WTC11 (cell line): ENCODE results near the gene TMEM156. TPM values are rescaled to one million over a fixed set of nuclear protein-coding genes. Genes with fewer than 3 reads are reported as not detected.

Experiments used
- ATAC-seq: fragments of 200-7000 bp; cut with Tn5 transposase; 2 replicates; pipeline ENCODE4 v1.10.0; 2021; ENCODE audit warnings: mild to moderate bottlenecking, moderate library complexity
- CTCF ChIA-PET: fragments of 300-600 bp; sonication (Branson Sonifier 250); formaldehyde crosslinking; loops from one replicate; lab custom pipeline; 2021; ENCODE audit warnings: antibody characterized with exemption; lab: Charles Lee
- POLR2A ChIA-PET: fragments of 350-600 bp; sonication (Branson Sonifier 250); formaldehyde crosslinking; loops from one replicate; lab custom pipeline; 2021; ENCODE audit warnings: antibody characterized with exemption; lab: Charles Lee
- DNase-seq: peaks from one replicate; pipeline ENCODE4 v3.0.0; 2021; ENCODE audit warnings: low spot score
- H3K27ac Mint-ChIP-seq: 2 replicates; pipeline ENCODE4 v1.8.0; 2021; ENCODE audit warnings: mixed read lengths
- H3K27me3 Mint-ChIP-seq: 2 replicates; pipeline ENCODE4 v1.8.0; 2021; ENCODE audit warnings: low read depth, mild to moderate bottlenecking, moderate library complexity, mixed read lengths
- H3K36me3 Mint-ChIP-seq: 2 replicates; pipeline ENCODE4 v1.8.0; 2021; ENCODE audit warnings: mixed read lengths
- H3K4me1 Mint-ChIP-seq: 2 replicates; pipeline ENCODE4 v1.8.0; 2022; ENCODE audit warnings: mixed read lengths
- H3K4me3 Mint-ChIP-seq: 2 replicates; pipeline ENCODE4 v1.8.0; 2021; ENCODE audit warnings: mild to moderate bottlenecking, moderate library complexity, mixed read lengths
- H3K9me3 Mint-ChIP-seq: 2 replicates; pipeline ENCODE4 v1.8.0; 2021; ENCODE audit warnings: mixed read lengths
- ARID4B ChIP-seq: sonication (generic); formaldehyde crosslinking; IDR thresholded peaks from 2 replicates; pipeline ENCODE4 v1.8.0; 2023; ENCODE audit warnings: missing genetic modification reagents, mild to moderate bottlenecking, borderline replicate concordance
- ATF1 ChIP-seq: sonication (generic); formaldehyde crosslinking; IDR thresholded peaks from 2 replicates; pipeline ENCODE4 v1.8.1; 2023; ENCODE audit warnings: mild to moderate bottlenecking, moderate library complexity, missing genetic modification reagents
- ATF2 ChIP-seq: sonication (generic); formaldehyde crosslinking; IDR thresholded peaks from 2 replicates; pipeline ENCODE4 v1.8.1; 2022; ENCODE audit warnings: low read depth, missing genetic modification reagents, borderline replicate concordance
- FOXJ3 ChIP-seq: sonication (generic); formaldehyde crosslinking; IDR thresholded peaks from 2 replicates; pipeline ENCODE4 v1.9.0; 2021; ENCODE audit warnings: missing genetic modification reagents, mild to moderate bottlenecking, borderline replicate concordance
- GABPB1 ChIP-seq: sonication (generic); formaldehyde crosslinking; IDR thresholded peaks from 2 replicates; pipeline ENCODE4 v1.8.1; 2023; ENCODE audit warnings: mild to moderate bottlenecking, missing genetic modification reagents
- HMGA2 ChIP-seq: fragments of 250-450 bp; sonication (Bioruptor Pico); IDR thresholded peaks from 2 replicates; pipeline ENCODE4 v1.4.0; 2021; ENCODE audit warnings: mild to moderate bottlenecking, moderate library complexity
- IRF2 ChIP-seq: sonication (generic); formaldehyde crosslinking; IDR thresholded peaks from 2 replicates; pipeline ENCODE4 v1.8.0; 2022; ENCODE audit warnings: low read depth, missing genetic modification reagents, borderline replicate concordance
- JAZF1 ChIP-seq: fragments of 250-450 bp; sonication (Bioruptor Pico); IDR thresholded peaks from 2 replicates; pipeline ENCODE4 v1.9.0; 2021; ENCODE audit warnings: moderate library complexity, mild to moderate bottlenecking, inconsistent platforms
- KAT7 ChIP-seq: sonication (generic); formaldehyde crosslinking; IDR thresholded peaks from 2 replicates; pipeline ENCODE4 v1.8.1; 2023; ENCODE audit warnings: missing genetic modification reagents, mild to moderate bottlenecking, borderline replicate concordance
- NFE2L1 ChIP-seq: sonication (generic); formaldehyde crosslinking; IDR thresholded peaks from 2 replicates; pipeline ENCODE4 v1.8.1; 2023; ENCODE audit warnings: missing genetic modification reagents
- NR3C1 ChIP-seq: sonication (generic); formaldehyde crosslinking; conservative IDR thresholded peaks from 2 replicates; pipeline ENCODE4 v1.8.1; 2023; ENCODE audit warnings: low read depth, mild to moderate bottlenecking, missing genetic modification reagents
- PRDM15 ChIP-seq: sonication (generic); formaldehyde crosslinking; IDR thresholded peaks from 2 replicates; pipeline ENCODE4 v1.8.0; 2022; ENCODE audit warnings: missing genetic modification reagents
- PRRX2 ChIP-seq: fragments of 250-450 bp; sonication (Bioruptor Pico); IDR thresholded peaks from 2 replicates; pipeline ENCODE4 v1.8.0; 2021; ENCODE audit warnings: mild to moderate bottlenecking
- RORB ChIP-seq: fragments of 250-450 bp; sonication (Bioruptor Pico); IDR thresholded peaks from 2 replicates; pipeline ENCODE4 v1.9.0; 2021; ENCODE audit warnings: mild to moderate bottlenecking
- ZNF219 ChIP-seq: sonication (generic); formaldehyde crosslinking; IDR thresholded peaks from 2 replicates; pipeline ENCODE4 v1.8.0; 2023; ENCODE audit warnings: missing genetic modification reagents, mild to moderate bottlenecking, borderline replicate concordance
- ZNF317 ChIP-seq: sonication (generic); formaldehyde crosslinking; IDR thresholded peaks from 2 replicates; pipeline ENCODE4 v1.8.1; 2023; ENCODE audit warnings: low read depth, mild to moderate bottlenecking, moderate library complexity, missing genetic modification reagents, borderline replicate concordance
- ZNF396 ChIP-seq: fragments of 250-450 bp; sonication (Bioruptor Pico); IDR thresholded peaks from 2 replicates; pipeline ENCODE4 v1.8.0; 2021; ENCODE audit warnings: mild to moderate bottlenecking, moderate library complexity, borderline replicate concordance
- total RNA-seq: library from RNA; stranded (reverse); gene quantifications from 3 replicates; pipeline ENCODE4 v1.2.3, GENCODE V29; 2021
- TF ChIP-seq, protein P1 (sequence below): fragments of 250-450 bp; sonication (Bioruptor Pico); IDR thresholded peaks from 2 replicates; pipeline ENCODE4 v1.8.0; 2021; ENCODE audit warnings: mild to moderate bottlenecking
- TF ChIP-seq, protein P2 (sequence below): fragments of 250-450 bp; sonication (Bioruptor Pico); IDR thresholded peaks from 2 replicates; pipeline ENCODE4 v1.9.0; 2021; ENCODE audit warnings: mild to moderate bottlenecking

Gene TMEM156
- total RNA-seq, 1 experiment from 2014 or later = 0.24 TPM

GRCh38 chr4:39068907-39069306 lies 36.7 kb upstream of the TMEM156 start:
- Mint-ChIP-seq H3K36me3 (no peaks in the 10 kb centered on the region), H3K27me3 (no peaks in the 10 kb centered on the region), H3K27ac (no peak overlapping the region), H3K9me3 (no peaks in the 10 kb centered on the region), H3K4me1 (peaks cover 13% of the 10 kb centered on the region), H3K4me3 (no peak overlapping the region)
- CTCF ChIA-PET = no interaction called here
- TF ChIP-seq IRF2 (CRISPR knock-in tag) (no peak), JAZF1 (no peak), KAT7 (no peak), HMGA2 (CRISPR knock-in tag) (no peak), FOXJ3 (CRISPR knock-in tag) (no peak), ZNF219 (no peak), RORB (CRISPR knock-in tag) (no peak), PRRX2 (CRISPR knock-in tag) (no peak), NR3C1 (no peak), ATF1 (no peak)
- POLR2A ChIA-PET = no interaction called here
- DNase-seq = no peak
- no peak for ATAC-seq

DNA sequence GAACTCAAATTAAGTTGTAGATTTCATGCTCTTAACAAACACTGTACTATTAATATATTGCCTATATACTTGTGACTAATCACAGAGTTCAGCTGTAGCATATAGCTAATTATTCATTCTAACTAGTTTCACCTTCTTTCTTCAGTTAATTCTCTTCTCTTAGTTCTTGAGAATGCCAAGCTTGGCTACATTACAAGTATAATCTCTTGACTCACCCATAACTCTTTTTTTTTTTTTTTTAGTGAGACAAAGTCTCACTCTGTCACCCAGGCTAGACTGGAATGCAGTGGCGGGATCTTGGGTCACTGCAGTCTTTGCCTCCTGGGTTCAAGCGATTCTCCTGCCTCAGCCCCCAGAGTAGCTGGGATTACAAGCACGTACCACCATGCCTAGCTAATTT lies 35.2 kb upstream of the TMEM156 start:
- H3K4me1 Mint-ChIP-seq = peaks cover 23% of the 10 kb centered on the region
- H3K27me3 Mint-ChIP-seq = no peaks in the 10 kb centered on the region
- H3K36me3 Mint-ChIP-seq = no peaks in the 10 kb centered on the region
- H3K4me3 Mint-ChIP-seq = no peak overlapping the region
- no peak for DNase-seq
- H3K9me3 Mint-ChIP-seq = no peaks in the 10 kb centered on the region
- CTCF ChIA-PET = no interaction called here
- POLR2A ChIA-PET = interaction anchor here (0.7 kb wide), 1 partner anchor 597 kb away, joined by 3 read pairs; no protein-coding TSS in a partner anchor
- no peak for TF ChIP-seq NFE2L1 (CRISPR knock-in tag)
- TF ChIP-seq, protein P1, sequence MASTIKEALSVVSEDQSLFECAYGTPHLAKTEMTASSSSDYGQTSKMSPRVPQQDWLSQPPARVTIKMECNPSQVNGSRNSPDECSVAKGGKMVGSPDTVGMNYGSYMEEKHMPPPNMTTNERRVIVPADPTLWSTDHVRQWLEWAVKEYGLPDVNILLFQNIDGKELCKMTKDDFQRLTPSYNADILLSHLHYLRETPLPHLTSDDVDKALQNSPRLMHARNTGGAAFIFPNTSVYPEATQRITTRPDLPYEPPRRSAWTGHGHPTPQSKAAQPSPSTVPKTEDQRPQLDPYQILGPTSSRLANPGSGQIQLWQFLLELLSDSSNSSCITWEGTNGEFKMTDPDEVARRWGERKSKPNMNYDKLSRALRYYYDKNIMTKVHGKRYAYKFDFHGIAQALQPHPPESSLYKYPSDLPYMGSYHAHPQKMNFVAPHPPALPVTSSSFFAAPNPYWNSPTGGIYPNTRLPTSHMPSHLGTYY (CRISPR knock-in tag) = no peak
- TF ChIP-seq ATF2 (CRISPR knock-in tag) = no peak
- no peak for TF ChIP-seq ZNF396
- no peak for TF ChIP-seq PRRX2 (CRISPR knock-in tag)
- TF ChIP-seq GABPB1 (CRISPR knock-in tag) = no peak
- no peak for TF ChIP-seq ZNF317 (CRISPR knock-in tag)
- TF ChIP-seq PRDM15 (CRISPR knock-in tag) = no peak
- TF ChIP-seq ARID4B (CRISPR knock-in tag) = no peak
- TF ChIP-seq, protein P2, sequence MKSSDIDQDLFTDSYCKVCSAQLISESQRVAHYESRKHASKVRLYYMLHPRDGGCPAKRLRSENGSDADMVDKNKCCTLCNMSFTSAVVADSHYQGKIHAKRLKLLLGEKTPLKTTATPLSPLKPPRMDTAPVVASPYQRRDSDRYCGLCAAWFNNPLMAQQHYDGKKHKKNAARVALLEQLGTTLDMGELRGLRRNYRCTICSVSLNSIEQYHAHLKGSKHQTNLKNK (CRISPR knock-in tag) = no peak
- H3K27ac Mint-ChIP-seq = no peak overlapping the region
- no peak for ATAC-seq
